Tibial nerve (tissue), 4 donors: ENCODE measurements around the gene SORBS1.

Experiments
- CTCF ChIP-seq, 5 experiments: fragments of 200-600 bp in 3 of 5; fragments of 450-650 bp in 2 of 5; sonication (generic) in 3 of 5; IDR thresholded peaks; one replicate each; pipeline ENCODE4 v1.5.1; 2016 to 2019; ENCODE audit warnings: antibody characterized with exemption in 5 of 5, mild to moderate bottlenecking in 3 of 5, moderate library complexity in 2 of 5
- EP300 ChIP-seq, 2 donors: sonication (generic); formaldehyde crosslinking; IDR thresholded peaks; one replicate each; pipeline ENCODE4 v1.6.1; 2017; ENCODE audit warnings: antibody characterized with exemption in 2 of 2, mild to moderate bottlenecking in 1 of 2

GRCh38 chr10:95404462-95404858 is 156.7 kb downstream of the SORBS1 start:
- TF ChIP-seq CTCF (IDR thresholded peaks at IDR 0.05) = no peak
- no peak for TF ChIP-seq EP300 (IDR thresholded peaks at IDR 0.05)
